ENCODE results near the gene CNN3.

DNA sequence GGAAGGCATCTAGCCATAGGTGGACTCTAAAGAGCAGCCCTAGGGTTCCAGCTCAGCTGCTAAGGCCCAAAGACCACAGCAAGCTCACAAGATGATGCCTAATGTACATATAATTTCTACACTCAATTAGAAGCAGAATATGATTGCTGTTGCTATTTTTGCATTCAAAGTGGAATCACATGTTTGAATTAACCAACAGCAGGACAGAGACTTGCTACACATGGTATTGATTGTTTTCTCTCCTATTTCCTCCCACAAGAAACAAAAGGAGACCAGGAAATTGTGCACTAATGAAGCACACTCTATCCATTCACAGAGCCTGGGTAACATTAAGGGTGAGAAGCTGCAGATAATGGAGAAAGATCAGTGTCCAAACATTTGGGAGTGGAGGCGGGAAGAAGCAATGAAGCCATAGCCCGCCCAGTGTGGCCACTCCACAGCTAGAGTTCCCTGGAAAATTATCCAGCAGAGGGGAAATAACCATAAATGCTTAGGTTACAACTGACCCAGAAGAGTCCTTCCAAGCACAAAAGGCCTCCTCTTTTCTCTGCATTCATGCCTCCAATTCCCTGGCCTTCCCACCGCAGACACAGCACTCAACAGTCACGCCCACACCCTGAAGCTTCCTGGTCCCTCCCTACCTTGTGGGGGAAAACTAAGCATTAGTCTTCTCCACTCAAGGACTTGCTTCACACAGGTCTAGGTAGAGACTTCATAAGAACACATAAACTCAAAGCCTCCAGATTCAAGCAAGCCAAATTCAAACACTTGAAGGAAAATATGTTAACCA is 7.5 kb downstream of the CNN3 start:
- TF ChIP-seq, protein P1, sequence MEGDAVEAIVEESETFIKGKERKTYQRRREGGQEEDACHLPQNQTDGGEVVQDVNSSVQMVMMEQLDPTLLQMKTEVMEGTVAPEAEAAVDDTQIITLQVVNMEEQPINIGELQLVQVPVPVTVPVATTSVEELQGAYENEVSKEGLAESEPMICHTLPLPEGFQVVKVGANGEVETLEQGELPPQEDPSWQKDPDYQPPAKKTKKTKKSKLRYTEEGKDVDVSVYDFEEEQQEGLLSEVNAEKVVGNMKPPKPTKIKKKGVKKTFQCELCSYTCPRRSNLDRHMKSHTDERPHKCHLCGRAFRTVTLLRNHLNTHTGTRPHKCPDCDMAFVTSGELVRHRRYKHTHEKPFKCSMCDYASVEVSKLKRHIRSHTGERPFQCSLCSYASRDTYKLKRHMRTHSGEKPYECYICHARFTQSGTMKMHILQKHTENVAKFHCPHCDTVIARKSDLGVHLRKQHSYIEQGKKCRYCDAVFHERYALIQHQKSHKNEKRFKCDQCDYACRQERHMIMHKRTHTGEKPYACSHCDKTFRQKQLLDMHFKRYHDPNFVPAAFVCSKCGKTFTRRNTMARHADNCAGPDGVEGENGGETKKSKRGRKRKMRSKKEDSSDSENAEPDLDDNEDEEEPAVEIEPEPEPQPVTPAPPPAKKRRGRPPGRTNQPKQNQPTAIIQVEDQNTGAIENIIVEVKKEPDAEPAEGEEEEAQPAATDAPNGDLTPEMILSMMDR (IDR thresholded peaks at IDR 0.05) = no peak
- no peak for TF ChIP-seq NR2C2 (CRISPR knock-in tag; IDR thresholded peaks at IDR 0.05)
